Measurements from ENCODE around the gene NBEAL2.

Gene NBEAL2

GRCh38 chr3:47003056-47003410 is 23.6 kb downstream of the NBEAL2 start:
- Histone ChIP-seq H3K4me3 (ENCODE audit: low read length in 2 of 2) (no peak overlapping the region), H3K27me3 (ENCODE audit: control insufficient read depth in 1 of 2, insufficient read depth in 2 of 2, low read length in 2 of 2) (no peaks in the 10 kb centered on the region), H3K9me3 (ENCODE audit: control insufficient read depth in 2 of 2, low read length in 2 of 2) (no peaks in the 10 kb centered on the region), H3K9ac (ENCODE audit: low read length in 2 of 2) (no peak overlapping the region), H3K36me3 (ENCODE audit: control insufficient read depth in 2 of 2, insufficient read depth in 2 of 2, low read length in 2 of 2) (peaks cover 9 to 23% of the 10 kb centered on the region in 2 donors), H3K27ac (ENCODE audit: low read length) (no peak overlapping the region), H3K4me1 (ENCODE audit: control insufficient read depth, insufficient read depth, low read length) (peaks cover 4% of the 10 kb centered on the region)

- Histone ChIP-seq H3K27me3 (ENCODE audit: control insufficient read depth in 1 of 2, insufficient read depth in 2 of 2, low read length in 2 of 2) (no peaks in the 10 kb centered on the region), H3K9me3 (ENCODE audit: control insufficient read depth in 2 of 2, low read length in 2 of 2) (no peaks in the 10 kb centered on the region), H3K36me3 (ENCODE audit: control insufficient read depth in 2 of 2, insufficient read depth in 2 of 2, low read length in 2 of 2) (peaks cover 9 to 23% of the 10 kb centered on the region in 2 donors), H3K9ac (ENCODE audit: low read length in 2 of 2) (no peak overlapping the region), H3K4me3 (ENCODE audit: low read length in 2 of 2) (no peak overlapping the region), H3K4me1 (ENCODE audit: control insufficient read depth, insufficient read depth, low read length) (no peaks in the 10 kb centered on the region), H3K27ac (ENCODE audit: low read length) (no peak overlapping the region)
These were observed 24.2 kb downstream of the NBEAL2 start for GRCh38 chr3:47003461-47004368.

GRCh38 chr3:47004369-47005211 is 25.1 kb downstream of the NBEAL2 start:
- Histone ChIP-seq H3K9me3 (ENCODE audit: control insufficient read depth in 2 of 2, low read length in 2 of 2) (no peaks in the 10 kb centered on the region), H3K9ac (ENCODE audit: low read length in 2 of 2) (no peak overlapping the region), H3K4me3 (ENCODE audit: low read length in 2 of 2) (no peak overlapping the region), H3K4me1 (ENCODE audit: control insufficient read depth, insufficient read depth, low read length) (peaks cover 2% of the 10 kb centered on the region), H3K27me3 (ENCODE audit: control insufficient read depth in 1 of 2, insufficient read depth in 2 of 2, low read length in 2 of 2) (no peaks in the 10 kb centered on the region), H3K36me3 (ENCODE audit: control insufficient read depth in 2 of 2, insufficient read depth in 2 of 2, low read length in 2 of 2) (peaks cover 9 to 23% of the 10 kb centered on the region in 2 donors), H3K27ac (ENCODE audit: low read length) (no peak overlapping the region)

- H3K9me3 ChIP-seq (ENCODE audit: control insufficient read depth in 2 of 2, low read length in 2 of 2): no peaks in the 10 kb centered on the region
- no peak overlapping the region for H3K9ac ChIP-seq (ENCODE audit: low read length in 2 of 2)
- H3K4me1 ChIP-seq (ENCODE audit: control insufficient read depth, insufficient read depth, low read length): peaks cover 9% of the 10 kb centered on the region
- peaks cover 9 to 19% of the 10 kb centered on the region in 2 donors for H3K36me3 ChIP-seq (ENCODE audit: control insufficient read depth in 2 of 2, insufficient read depth in 2 of 2, low read length in 2 of 2)
- H3K27me3 ChIP-seq (ENCODE audit: control insufficient read depth in 1 of 2, insufficient read depth in 2 of 2, low read length in 2 of 2): no peaks in the 10 kb centered on the region
- H3K27ac ChIP-seq (ENCODE audit: low read length): no peak overlapping the region
- H3K4me3 ChIP-seq (ENCODE audit: low read length in 2 of 2): no peak overlapping the region
These were observed 26.0 kb downstream of the NBEAL2 start for GRCh38 chr3:47005212-47006144.

GRCh38 chr3:47006145-47006651 is 26.7 kb downstream of the NBEAL2 start:
- Histone ChIP-seq H3K9me3 (ENCODE audit: control insufficient read depth in 2 of 2, low read length in 2 of 2) (no peaks in the 10 kb centered on the region), H3K36me3 (ENCODE audit: control insufficient read depth in 2 of 2, insufficient read depth in 2 of 2, low read length in 2 of 2) (peaks cover 5 to 17% of the 10 kb centered on the region in 2 donors), H3K9ac (ENCODE audit: low read length in 2 of 2) (no peak overlapping the region), H3K4me3 (ENCODE audit: low read length in 2 of 2) (no peak overlapping the region), H3K4me1 (ENCODE audit: control insufficient read depth, insufficient read depth, low read length) (peaks cover 9% of the 10 kb centered on the region), H3K27me3 (ENCODE audit: control insufficient read depth in 1 of 2, insufficient read depth in 2 of 2, low read length in 2 of 2) (no peaks in the 10 kb centered on the region), H3K27ac (ENCODE audit: low read length) (no peak overlapping the region)

GRCh38 chr3:47007001-47007400 is 27.5 kb downstream of the NBEAL2 start:
- Histone ChIP-seq H3K27ac (ENCODE audit: low read length) (no peak overlapping the region), H3K4me1 (ENCODE audit: control insufficient read depth, insufficient read depth, low read length) (peaks cover 9% of the 10 kb centered on the region), H3K4me3 (ENCODE audit: low read length in 2 of 2) (no peak overlapping the region), H3K27me3 (ENCODE audit: control insufficient read depth in 1 of 2, insufficient read depth in 2 of 2, low read length in 2 of 2) (no peaks in the 10 kb centered on the region), H3K9me3 (ENCODE audit: control insufficient read depth in 2 of 2, low read length in 2 of 2) (no peaks in the 10 kb centered on the region), H3K9ac (ENCODE audit: low read length in 2 of 2) (no peak overlapping the region), H3K36me3 (ENCODE audit: control insufficient read depth in 2 of 2, insufficient read depth in 2 of 2, low read length in 2 of 2) (peaks cover 4 to 13% of the 10 kb centered on the region in 2 donors)

GRCh38 chr3:47007482-47008233 is 28.2 kb downstream of the NBEAL2 start:
- Histone ChIP-seq H3K9me3 (ENCODE audit: control insufficient read depth in 2 of 2, low read length in 2 of 2) (no peaks in the 10 kb centered on the region), H3K27ac (ENCODE audit: low read length) (no peak overlapping the region), H3K36me3 (ENCODE audit: control insufficient read depth in 2 of 2, insufficient read depth in 2 of 2, low read length in 2 of 2) (peaks cover 4 to 13% of the 10 kb centered on the region in 2 donors), H3K4me1 (ENCODE audit: control insufficient read depth, insufficient read depth, low read length) (peaks cover 9% of the 10 kb centered on the region), H3K9ac (ENCODE audit: low read length in 2 of 2) (no peak overlapping the region), H3K27me3 (ENCODE audit: control insufficient read depth in 1 of 2, insufficient read depth in 2 of 2, low read length in 2 of 2) (no peaks in the 10 kb centered on the region), H3K4me3 (ENCODE audit: low read length in 2 of 2) (no peak overlapping the region)

- Histone ChIP-seq H3K9ac (ENCODE audit: low read length in 2 of 2) (no peak overlapping the region), H3K4me3 (ENCODE audit: low read length in 2 of 2) (no peak overlapping the region), H3K9me3 (ENCODE audit: control insufficient read depth in 2 of 2, low read length in 2 of 2) (no peaks in the 10 kb centered on the region), H3K27ac (ENCODE audit: low read length) (peak overlapping the region; percentile 2), H3K36me3 (ENCODE audit: control insufficient read depth in 2 of 2, insufficient read depth in 2 of 2, low read length in 2 of 2) (peaks cover 0 to 14% of the 10 kb centered on the region in 2 donors), H3K4me1 (ENCODE audit: control insufficient read depth, insufficient read depth, low read length) (peaks cover 9% of the 10 kb centered on the region), H3K27me3 (ENCODE audit: control insufficient read depth in 1 of 2, insufficient read depth in 2 of 2, low read length in 2 of 2) (no peaks in the 10 kb centered on the region)
These were observed 28.8 kb downstream of the NBEAL2 start for GRCh38 chr3:47008234-47008796.

GRCh38 chr3:47008851-47009224 is 29.4 kb downstream of the NBEAL2 start:
- peak overlapping the region; percentile 47 to 80 for H3K4me3 ChIP-seq (ENCODE audit: low read length in 2 of 2)
- H3K27ac ChIP-seq (ENCODE audit: low read length): peak overlapping the region; percentile 2
- H3K9me3 ChIP-seq (ENCODE audit: control insufficient read depth in 2 of 2, low read length in 2 of 2): no peaks in the 10 kb centered on the region
- peaks cover 0 to 15% of the 10 kb centered on the region in 2 donors for H3K36me3 ChIP-seq (ENCODE audit: control insufficient read depth in 2 of 2, insufficient read depth in 2 of 2, low read length in 2 of 2)
- no peak overlapping the region for H3K9ac ChIP-seq (ENCODE audit: low read length in 2 of 2)
- peaks cover 9% of the 10 kb centered on the region for H3K4me1 ChIP-seq (ENCODE audit: control insufficient read depth, insufficient read depth, low read length)
- no peaks in the 10 kb centered on the region for H3K27me3 ChIP-seq (ENCODE audit: control insufficient read depth in 1 of 2, insufficient read depth in 2 of 2, low read length in 2 of 2)
